GM12878 (cell line): ENCODE data around the gene PPP2R2D. TPM values are rescaled to one million over a fixed set of nuclear protein-coding genes. Genes with fewer than 3 reads are reported as not detected.

Source experiments
- ATAC-seq: fragments of 200-7000 bp; cut with Tn5 transposase; 3 replicates; pipeline ENCODE4 v1.9.1; 2020; ENCODE audit warnings: mild to moderate bottlenecking, moderate library complexity
- BruUV-seq: library from RNA; stranded (reverse); fragments of 400-500 nt; replicated peaks from 2 replicates; lab custom pipeline; 2021; lab: Mats Ljungman, UMichigan
- CTCF ChIA-PET: fragments of 300-600 bp; sonication (Branson Sonifier 250); formaldehyde crosslinking; extraction: SDS; loops from one replicate; lab custom pipeline; 2021; ENCODE audit warnings: inconsistent platforms; lab: Yijun Ruan, JAX
- POLR2A ChIA-PET: fragments of 350-600 bp; formaldehyde crosslinking; extraction: SDS; loops from one replicate; lab custom pipeline; 2021; ENCODE audit warnings: inconsistent platforms; lab: Charles Lee
- RAD21 ChIA-PET: fragments of 300-600 bp; sonication (Branson Sonifier 250); formaldehyde crosslinking; loops from one replicate; lab custom pipeline; 2023; ENCODE audit warnings: antibody characterized with exemption; ENCODE audit not compliant: unreplicated experiment; lab: Charles Lee
- SMC1A ChIA-PET: fragments of 300-600 bp; sonication (Branson Sonifier 250); formaldehyde crosslinking; loops from one replicate; lab custom pipeline; 2023; ENCODE audit not compliant: unreplicated experiment, uncharacterized antibody; lab: Charles Lee
- DNase-seq: peaks from one replicate; pipeline ENCODE4 v3.0.0-alpha.2; 2011; ENCODE audit warnings: low read depth, low spot score
- FAIRE-seq: peaks from 3 replicates; lab custom pipeline; 2011; peaks lifted over from hg19 to GRCh38; lab: Jason Lieb, UNC
- H2AFZ ChIP-seq: 2 replicates; pipeline ENCODE4 v1.6.0; 2011; ENCODE audit warnings: low read depth, low read length, control low read depth; ENCODE audit not compliant: control insufficient read depth
- H3K27ac ChIP-seq: 2 replicates; pipeline ENCODE4 v1.5.1; 2011; ENCODE audit warnings: control low read depth; ENCODE audit not compliant: control insufficient read depth, insufficient read depth
- H3K27me3 ChIP-seq, 2 experiments: replicated peaks in 1 of 2; 2 replicates each; pipeline versions ENCODE4 v1.6.0 to v1.6.1; 2011; ENCODE audit warnings: low read length in 1 of 2; ENCODE audit not compliant: control insufficient read depth in 2 of 2, insufficient read depth in 2 of 2
- H3K36me3 ChIP-seq, 2 experiments: 2 replicates each; pipeline ENCODE4 v1.5.1; 2011; ENCODE audit warnings: low read length in 1 of 2; ENCODE audit not compliant: control insufficient read depth in 2 of 2, insufficient read depth in 2 of 2
- H3K4me1 ChIP-seq: 2 replicates; pipeline ENCODE4 v1.6.1; 2011; ENCODE audit warnings: mild to moderate bottlenecking, low read length, moderate library complexity, mixed read lengths; ENCODE audit not compliant: control insufficient read depth, insufficient read depth
- H3K4me2 ChIP-seq: 2 replicates; pipeline ENCODE4 v1.6.0; 2011; ENCODE audit warnings: control low read depth; ENCODE audit not compliant: control insufficient read depth, insufficient read depth
- H3K4me3 ChIP-seq: fragments of 200-600 bp; sonication (generic); 2 replicates; pipeline ENCODE4 v1.5.1; 2016
- H3K79me2 ChIP-seq: 2 replicates; pipeline ENCODE4 v1.6.0; 2011; ENCODE audit warnings: low read length; ENCODE audit not compliant: control insufficient read depth, insufficient read depth
- H3K9ac ChIP-seq: 2 replicates; pipeline ENCODE4 v1.8.0; 2011; ENCODE audit warnings: low read length, control low read depth, mixed read lengths; ENCODE audit not compliant: control insufficient read depth, insufficient read depth
- H3K9me3 ChIP-seq: replicated peaks from 3 replicates; pipeline ENCODE4 v1.5.1; 2011; ENCODE audit warnings: mild to moderate bottlenecking, low read length; ENCODE audit not compliant: control insufficient read depth, insufficient read depth
- H4K20me1 ChIP-seq: 2 replicates; pipeline ENCODE4 v1.6.0; 2011; ENCODE audit not compliant: control insufficient read depth, insufficient read depth
- BHLHE40 ChIP-seq, 2 experiments: fragments of 450-650 bp in 1 of 2; IDR thresholded peaks; 2 replicates each; pipeline ENCODE4 v1.6.1; 2011 to 2017; ENCODE audit warnings: low read depth in 2 of 2, borderline replicate concordance in 1 of 2, improper control_type of control experiment in 1 of 2, low read length in 1 of 2, mild to moderate bottlenecking in 1 of 2
- IKZF1 ChIP-seq: fragments of 450-650 bp; conservative IDR thresholded peaks from 2 replicates; pipeline ENCODE4 v1.6.1; 2017; ENCODE audit warnings: antibody characterized with exemption, mild to moderate bottlenecking
- RAD51 ChIP-seq: fragments of 450-650 bp; IDR thresholded peaks from 2 replicates; pipeline ENCODE4 v1.6.1; 2016; ENCODE audit warnings: moderate library complexity, mild to moderate bottlenecking, inconsistent platforms
- TAF1 ChIP-seq: IDR thresholded peaks from 2 replicates; pipeline ENCODE4 v1.6.1; 2011; ENCODE audit warnings: mild to moderate bottlenecking, low read depth, low read length, borderline replicate concordance
- TCF12 ChIP-seq: IDR thresholded peaks from 2 replicates; pipeline ENCODE4 v1.6.1; 2011; ENCODE audit warnings: low read depth, mild to moderate bottlenecking, low read length
- ZNF207 ChIP-seq: fragments of 450-650 bp; IDR thresholded peaks from 2 replicates; pipeline ENCODE4 v1.6.1; 2014; ENCODE audit warnings: antibody characterized with exemption, mild to moderate bottlenecking, borderline replicate concordance
- ZNF622 ChIP-seq: fragments of 450-650 bp; IDR thresholded peaks from 2 replicates; pipeline ENCODE4 v1.6.1; 2017; ENCODE audit warnings: mild to moderate bottlenecking, inconsistent platforms
- ZZZ3 ChIP-seq: IDR thresholded peaks from 2 replicates; pipeline ENCODE4 v1.6.1; 2011; ENCODE audit warnings: low read depth; ENCODE audit not compliant: control insufficient read depth, insufficient read length
- WGBS: methylation state at CpG from one replicate; pipeline ENCODE4 v1.1.6; 2016; ENCODE audit warnings: low lambda C conversion rate; ENCODE audit not compliant: insufficient replicate concordance, insufficient coverage; ENCODE audit errors: missing lambda C conversion rate; 5-methylcytosine and 5-hydroxymethylcytosine counted together
- in situ Hi-C: fragments of 300-500 bp; cut with MboI; formaldehyde crosslinking; loops from 9 replicates; pipeline ENCODE4 v1.14.3; 2018; ENCODE audit warnings: mixed read lengths
- intact Hi-C: fragments of 100-400 bp; cut with micrococcal nuclease; formaldehyde crosslinking; loops from one replicate; pipeline ENCODE4 v1.14.2; 2022; ENCODE audit not compliant: unreplicated experiment
- polyA plus RNA-seq, 11 experiments: library from polyadenylated mRNA; depleted of rRNA in 4 of 11; unstranded in 6 of 11; stranded (reverse) in 5 of 11; fragments of >200 nt; fragmentation: Nextera tagmentation in 4 of 11; fragmentation: Illumina TruSeq in 1 of 11; extraction: Ambion mirVana in 4 of 11; extraction: Trizol in 1 of 11; gene quantifications; 1 replicate in 1 of 11; 2 replicates in 10 of 11; pipeline versions ENCODE4 v1.2.1 to v1.2.3, GENCODE V29; 2011 to 2016; ENCODE audit warnings: inconsistent platforms in 2 of 11, missing spikeins in 2 of 11, low read depth in 1 of 11
- total RNA-seq, 4 experiments: library from RNA; depleted of rRNA in 3 of 4; stranded (reverse); fragments of >200 nt in 3 of 4; fragmentation: Illumina TruSeq in 1 of 4; extraction: Trizol in 1 of 4; gene quantifications; 2 replicates each; pipeline versions ENCODE4 v1.2.1 to v1.2.3, GENCODE V29; 2013 to 2021
- TF ChIP-seq, protein P1 (sequence below): fragments of 150-350 bp; IDR thresholded peaks from 2 replicates; pipeline ENCODE4 v1.6.1; 2016; ENCODE audit warnings: low read depth, low read length
- TF ChIP-seq, protein P2 (sequence below): fragments of 450-650 bp; formaldehyde crosslinking; IDR thresholded peaks from 2 replicates; pipeline ENCODE4 v1.4.0; 2020; ENCODE audit warnings: mild to moderate bottlenecking, moderate library complexity
- TF ChIP-seq, protein P3 (sequence below): fragments of 450-650 bp; IDR thresholded peaks from 2 replicates; pipeline ENCODE4 v1.6.1; 2016; ENCODE audit warnings: mild to moderate bottlenecking
- TF ChIP-seq, protein P4 (sequence below), 3 experiments: IDR thresholded peaks in 2 of 3; conservative IDR thresholded peaks in 1 of 3; 2 replicates each; pipeline ENCODE4 v1.5.1; 2011; ENCODE audit warnings: low read depth in 3 of 3, low read length in 3 of 3, mild to moderate bottlenecking in 3 of 3, control low read depth in 2 of 3, moderate library complexity in 2 of 3, inconsistent platforms in 1 of 3, mixed read lengths in 1 of 3; ENCODE audit not compliant: control insufficient read depth in 2 of 3, insufficient read depth in 1 of 3; ENCODE audit errors: extremely low read depth in 1 of 3

Gene PPP2R2D
- total and polyA plus RNA-seq, 10 of the 15 experiments (the other 5 are each of a cell fraction or from before 2014, with no cell fraction given), result 2.8 to 41.9 (median 21.8) TPM

DNA sequence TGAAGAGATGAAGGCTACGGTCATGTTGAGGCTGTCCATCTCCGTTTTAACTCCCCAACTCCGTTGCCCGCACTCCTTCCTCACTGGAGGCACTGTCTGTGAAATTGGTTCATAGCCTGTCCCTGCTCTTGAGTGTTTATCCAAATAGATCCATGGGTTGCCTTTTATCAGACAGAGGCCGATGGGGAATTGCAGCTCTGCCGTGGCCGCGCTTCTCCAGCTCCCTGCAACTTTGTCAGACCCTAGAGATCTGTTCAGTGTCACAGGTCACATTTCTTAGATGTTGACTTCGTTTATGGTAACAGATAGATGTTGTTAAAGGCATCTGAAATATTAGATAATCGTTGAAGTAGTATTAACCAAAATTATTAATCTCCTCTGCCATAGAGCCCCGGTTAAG is 14.7 kb downstream of the PPP2R2D start:
- POLR2A ChIA-PET, result interaction anchor here (0.7 kb wide), 1 partner anchor 10 kb away, joined by 4 read pairs; no protein-coding TSS in a partner anchor
- in situ Hi-C loops (no loop called here), intact Hi-C loops (no loop called here)
- no peaks in the 10 kb centered on the region for H3K27me3 ChIP-seq
- no peak overlapping the region for H3K4me2 ChIP-seq
- no peaks in the 10 kb centered on the region for H4K20me1 ChIP-seq
- SMC1A ChIA-PET, result no interaction called here
- peaks cover 0 to 6% of the 10 kb centered on the region in 2 experiments; a peak in 3 of 4 replicates for H3K36me3 ChIP-seq
- DNase-seq (no peak), FAIRE-seq (no peak), ATAC-seq (no peak)
- RAD21 ChIA-PET, result no interaction called here
- 98% methylated on average over 11 of the region's 11 CpGs for WGBS
- CTCF ChIA-PET, result no interaction called here
- H3K4me1 ChIP-seq, result peaks cover 3% of the 10 kb centered on the region; the same call in 1 of the 2 replicates
- H3K9me3 ChIP-seq, result peaks cover 3% of the 10 kb centered on the region
- peaks cover 34% of the 10 kb centered on the region for H3K79me2 ChIP-seq
- no peak overlapping the region for H3K4me3 ChIP-seq
- H2AFZ ChIP-seq, result no peak overlapping the region
- no peak overlapping the region for H3K27ac ChIP-seq
- no peak overlapping the region for H3K9ac ChIP-seq
- BruUV-seq, result no TSS peak
- TF ChIP-seq TCF12 (no peak), BHLHE40 (IDR thresholded peaks at IDR 0.05; ENCODE audit: borderline replicate concordance in 1 of 2, low read depth in 2 of 2, low read length in 1 of 2) (no peak), TAF1 (no peak), ZZZ3 (no peak), ZNF622 (no peak), IKZF1 (no peak), RAD51 (no peak), ZNF207 (no peak)
- TF ChIP-seq, protein P1, sequence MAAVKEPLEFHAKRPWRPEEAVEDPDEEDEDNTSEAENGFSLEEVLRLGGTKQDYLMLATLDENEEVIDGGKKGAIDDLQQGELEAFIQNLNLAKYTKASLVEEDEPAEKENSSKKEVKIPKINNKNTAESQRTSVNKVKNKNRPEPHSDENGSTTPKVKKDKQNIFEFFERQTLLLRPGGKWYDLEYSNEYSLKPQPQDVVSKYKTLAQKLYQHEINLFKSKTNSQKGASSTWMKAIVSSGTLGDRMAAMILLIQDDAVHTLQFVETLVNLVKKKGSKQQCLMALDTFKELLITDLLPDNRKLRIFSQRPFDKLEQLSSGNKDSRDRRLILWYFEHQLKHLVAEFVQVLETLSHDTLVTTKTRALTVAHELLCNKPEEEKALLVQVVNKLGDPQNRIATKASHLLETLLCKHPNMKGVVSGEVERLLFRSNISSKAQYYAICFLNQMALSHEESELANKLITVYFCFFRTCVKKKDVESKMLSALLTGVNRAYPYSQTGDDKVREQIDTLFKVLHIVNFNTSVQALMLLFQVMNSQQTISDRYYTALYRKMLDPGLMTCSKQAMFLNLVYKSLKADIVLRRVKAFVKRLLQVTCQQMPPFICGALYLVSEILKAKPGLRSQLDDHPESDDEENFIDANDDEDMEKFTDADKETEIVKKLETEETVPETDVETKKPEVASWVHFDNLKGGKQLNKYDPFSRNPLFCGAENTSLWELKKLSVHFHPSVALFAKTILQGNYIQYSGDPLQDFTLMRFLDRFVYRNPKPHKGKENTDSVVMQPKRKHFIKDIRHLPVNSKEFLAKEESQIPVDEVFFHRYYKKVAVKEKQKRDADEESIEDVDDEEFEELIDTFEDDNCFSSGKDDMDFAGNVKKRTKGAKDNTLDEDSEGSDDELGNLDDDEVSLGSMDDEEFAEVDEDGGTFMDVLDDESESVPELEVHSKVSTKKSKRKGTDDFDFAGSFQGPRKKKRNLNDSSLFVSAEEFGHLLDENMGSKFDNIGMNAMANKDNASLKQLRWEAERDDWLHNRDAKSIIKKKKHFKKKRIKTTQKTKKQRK, result no peak
- TF ChIP-seq, protein P2, sequence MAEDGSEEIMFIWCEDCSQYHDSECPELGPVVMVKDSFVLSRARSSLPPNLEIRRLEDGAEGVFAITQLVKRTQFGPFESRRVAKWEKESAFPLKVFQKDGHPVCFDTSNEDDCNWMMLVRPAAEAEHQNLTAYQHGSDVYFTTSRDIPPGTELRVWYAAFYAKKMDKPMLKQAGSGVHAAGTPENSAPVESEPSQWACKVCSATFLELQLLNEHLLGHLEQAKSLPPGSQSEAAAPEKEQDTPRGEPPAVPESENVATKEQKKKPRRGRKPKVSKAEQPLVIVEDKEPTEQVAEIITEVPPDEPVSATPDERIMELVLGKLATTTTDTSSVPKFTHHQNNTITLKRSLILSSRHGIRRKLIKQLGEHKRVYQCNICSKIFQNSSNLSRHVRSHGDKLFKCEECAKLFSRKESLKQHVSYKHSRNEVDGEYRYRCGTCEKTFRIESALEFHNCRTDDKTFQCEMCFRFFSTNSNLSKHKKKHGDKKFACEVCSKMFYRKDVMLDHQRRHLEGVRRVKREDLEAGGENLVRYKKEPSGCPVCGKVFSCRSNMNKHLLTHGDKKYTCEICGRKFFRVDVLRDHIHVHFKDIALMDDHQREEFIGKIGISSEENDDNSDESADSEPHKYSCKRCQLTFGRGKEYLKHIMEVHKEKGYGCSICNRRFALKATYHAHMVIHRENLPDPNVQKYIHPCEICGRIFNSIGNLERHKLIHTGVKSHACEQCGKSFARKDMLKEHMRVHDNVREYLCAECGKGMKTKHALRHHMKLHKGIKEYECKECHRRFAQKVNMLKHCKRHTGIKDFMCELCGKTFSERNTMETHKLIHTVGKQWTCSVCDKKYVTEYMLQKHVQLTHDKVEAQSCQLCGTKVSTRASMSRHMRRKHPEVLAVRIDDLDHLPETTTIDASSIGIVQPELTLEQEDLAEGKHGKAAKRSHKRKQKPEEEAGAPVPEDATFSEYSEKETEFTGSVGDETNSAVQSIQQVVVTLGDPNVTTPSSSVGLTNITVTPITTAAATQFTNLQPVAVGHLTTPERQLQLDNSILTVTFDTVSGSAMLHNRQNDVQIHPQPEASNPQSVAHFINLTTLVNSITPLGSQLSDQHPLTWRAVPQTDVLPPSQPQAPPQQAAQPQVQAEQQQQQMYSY, result no peak
- TF ChIP-seq, protein P3, sequence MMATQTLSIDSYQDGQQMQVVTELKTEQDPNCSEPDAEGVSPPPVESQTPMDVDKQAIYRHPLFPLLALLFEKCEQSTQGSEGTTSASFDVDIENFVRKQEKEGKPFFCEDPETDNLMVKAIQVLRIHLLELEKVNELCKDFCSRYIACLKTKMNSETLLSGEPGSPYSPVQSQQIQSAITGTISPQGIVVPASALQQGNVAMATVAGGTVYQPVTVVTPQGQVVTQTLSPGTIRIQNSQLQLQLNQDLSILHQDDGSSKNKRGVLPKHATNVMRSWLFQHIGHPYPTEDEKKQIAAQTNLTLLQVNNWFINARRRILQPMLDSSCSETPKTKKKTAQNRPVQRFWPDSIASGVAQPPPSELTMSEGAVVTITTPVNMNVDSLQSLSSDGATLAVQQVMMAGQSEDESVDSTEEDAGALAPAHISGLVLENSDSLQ, result no peak
- TF ChIP-seq, protein P4, sequence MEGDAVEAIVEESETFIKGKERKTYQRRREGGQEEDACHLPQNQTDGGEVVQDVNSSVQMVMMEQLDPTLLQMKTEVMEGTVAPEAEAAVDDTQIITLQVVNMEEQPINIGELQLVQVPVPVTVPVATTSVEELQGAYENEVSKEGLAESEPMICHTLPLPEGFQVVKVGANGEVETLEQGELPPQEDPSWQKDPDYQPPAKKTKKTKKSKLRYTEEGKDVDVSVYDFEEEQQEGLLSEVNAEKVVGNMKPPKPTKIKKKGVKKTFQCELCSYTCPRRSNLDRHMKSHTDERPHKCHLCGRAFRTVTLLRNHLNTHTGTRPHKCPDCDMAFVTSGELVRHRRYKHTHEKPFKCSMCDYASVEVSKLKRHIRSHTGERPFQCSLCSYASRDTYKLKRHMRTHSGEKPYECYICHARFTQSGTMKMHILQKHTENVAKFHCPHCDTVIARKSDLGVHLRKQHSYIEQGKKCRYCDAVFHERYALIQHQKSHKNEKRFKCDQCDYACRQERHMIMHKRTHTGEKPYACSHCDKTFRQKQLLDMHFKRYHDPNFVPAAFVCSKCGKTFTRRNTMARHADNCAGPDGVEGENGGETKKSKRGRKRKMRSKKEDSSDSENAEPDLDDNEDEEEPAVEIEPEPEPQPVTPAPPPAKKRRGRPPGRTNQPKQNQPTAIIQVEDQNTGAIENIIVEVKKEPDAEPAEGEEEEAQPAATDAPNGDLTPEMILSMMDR (IDR thresholded peaks at IDR 0.05 in 2 of 3, conservative IDR thresholded peaks at IDR 0.05 in 1 of 3; ENCODE audit: control insufficient read depth in 2 of 3, extremely low read depth in 1 of 3, insufficient read depth in 1 of 3, low read depth in 3 of 3, low read length in 3 of 3), result no peak
